Measurements from ENCODE around the gene REL.
"Not testable (repeated sequence)": the region's sequence is repeated elsewhere in the genome, so short reads cannot be mapped to it uniquely, and the experiment has no call there.

Gene REL

GRCh38 chr2:60926741-60927552 is 45.6 kb downstream of the REL start:
- DNase-seq (ENCODE audit: low spot score), result peak; percentile 41

- DNase-seq (ENCODE audit: low spot score), result not testable (repeated sequence)
Measured at GRCh38 chr2:60932061-60932460, 50.7 kb downstream of the REL start.

- DNase-seq (ENCODE audit: low spot score), result no peak
Measured at GRCh38 chr2:60932954-60933353, 51.6 kb downstream of the REL start.

- DNase-seq (ENCODE audit: low spot score), result peak; percentile 3
Measured at GRCh38 chr2:60934165-60934722, 52.9 kb downstream of the REL start.

GRCh38 chr2:60936757-60937156 is 55.4 kb downstream of the REL start:
- no peak for DNase-seq (ENCODE audit: low spot score)

- DNase-seq (ENCODE audit: low spot score), result no peak
Measured at GRCh38 chr2:60938301-60938700, 56.9 kb downstream of the REL start.

- DNase-seq (ENCODE audit: low spot score), result no peak
Measured at GRCh38 chr2:60939622-60940021, 58.2 kb downstream of the REL start.

- no peak for DNase-seq (ENCODE audit: low spot score)
Measured at GRCh38 chr2:60945341-60945740, 64.0 kb downstream of the REL start.

- no peak for DNase-seq (ENCODE audit: low spot score)
Measured at GRCh38 chr2:60947056-60947455, 65.7 kb downstream of the REL start.

GRCh38 chr2:60948161-60948560 is 66.8 kb downstream of the REL start:
- no peak for DNase-seq (ENCODE audit: low spot score)

- DNase-seq (ENCODE audit: low spot score), result no peak
Measured at GRCh38 chr2:60948926-60949579, 67.7 kb downstream of the REL start.

- DNase-seq (ENCODE audit: low spot score), result no peak
Measured at GRCh38 chr2:60954139-60954538, 72.8 kb downstream of the REL start.

GRCh38 chr2:60957224-60957623 is 75.8 kb downstream of the REL start:
- DNase-seq (ENCODE audit: low spot score), result no peak

- no peak for DNase-seq (ENCODE audit: low spot score)
Measured at GRCh38 chr2:60957643-60958042, 76.3 kb downstream of the REL start.

GRCh38 chr2:60958361-60958760 is 77.0 kb downstream of the REL start:
- no peak for DNase-seq (ENCODE audit: low spot score)

GRCh38 chr2:60958800-60959199 is 77.4 kb downstream of the REL start:
- DNase-seq (ENCODE audit: low spot score), result no peak

- DNase-seq (ENCODE audit: low spot score), result no peak
Measured at GRCh38 chr2:60959501-60959900, 78.1 kb downstream of the REL start.

- DNase-seq (ENCODE audit: low spot score), result no peak
Measured at GRCh38 chr2:60960706-60961105, 79.3 kb downstream of the REL start.

GRCh38 chr2:60961457-60961856 is 80.1 kb downstream of the REL start:
- no peak for DNase-seq (ENCODE audit: low spot score)

- no peak for DNase-seq (ENCODE audit: low spot score)
Measured at GRCh38 chr2:60962528-60962927, 81.2 kb downstream of the REL start.

- DNase-seq (ENCODE audit: low spot score), result no peak
Measured at GRCh38 chr2:60963190-60963589, 81.8 kb downstream of the REL start.

- DNase-seq (ENCODE audit: low spot score), result no peak
Measured at GRCh38 chr2:60964651-60965498, 83.5 kb downstream of the REL start.

- no peak for DNase-seq (ENCODE audit: low spot score)
Measured at GRCh38 chr2:60965499-60965785, 84.1 kb downstream of the REL start.

Measured in pons (tissue), 1 donor.